ENCODE results near the gene PNLIPRP2. TPM values are rescaled to one million over a fixed set of nuclear protein-coding genes. Genes with fewer than 3 reads are reported as not detected.

PNLIPRP2 gene
- total and polyA plus RNA-seq, 2 of the 8 experiments (the other 6 are each of a cell fraction or from before 2014, with no cell fraction given): 0.11 TPM; not detected in 1

GRCh38 chr10:116674901-116675423 is 54.2 kb downstream of the PNLIPRP2 start:
- no peak overlapping the region for H4K5ac ChIP-seq (ENCODE audit: insufficient read length, low read depth, low read length)
- H3K36me3 ChIP-seq (ENCODE audit: control insufficient read depth in 2 of 4, insufficient read depth in 4 of 4, low read length in 3 of 4): no peaks in the 10 kb centered on the region
- H3K14ac ChIP-seq (ENCODE audit: insufficient read length): no peak overlapping the region
- no peak for FAIRE-seq
- H3K79me2 ChIP-seq (ENCODE audit: control insufficient read depth in 1 of 2, insufficient read depth in 2 of 2, low read length in 2 of 2): no peaks in the 10 kb centered on the region
- no peak overlapping the region for H3K27ac ChIP-seq (ENCODE audit: low read depth, low read length)
- H2BK120ac ChIP-seq (replicated peaks; ENCODE audit: low read depth, low read length): no peak overlapping the region
- H3K23me2 ChIP-seq (ENCODE audit: low read depth, low read length): no peaks in the 10 kb centered on the region; the same call in 1 of the 2 replicates
- H3K4me1 ChIP-seq (replicated peaks in 1 of 4; ENCODE audit: control insufficient read depth in 3 of 4, insufficient read depth in 4 of 4, low read length in 3 of 4): peaks cover 0 to 10% (median 7%) of the 10 kb centered on the region in 4 experiments; a peak in 6 of 7 replicates
- H3K9me3 ChIP-seq (ENCODE audit: insufficient read depth in 2 of 2, low read depth in 1 of 2, low read length in 1 of 2): no peaks in the 10 kb centered on the region
- no peak overlapping the region for H2BK12ac ChIP-seq (ENCODE audit: low read depth, low read length)
- no peak overlapping the region for H2BK20ac ChIP-seq (ENCODE audit: low read length)
- no peaks in the 10 kb centered on the region for H3K27me3 ChIP-seq (replicated peaks in 1 of 4; ENCODE audit: control insufficient read depth in 3 of 4, extremely low read depth in 1 of 4, insufficient read depth in 3 of 4, low read length in 3 of 4)
- H2AK5ac ChIP-seq (ENCODE audit: low read depth, low read length): no peak overlapping the region
- no peak overlapping the region for H3K56ac ChIP-seq (replicated peaks; ENCODE audit: insufficient read length, low read depth, low read length)
- H4K20me1 ChIP-seq (replicated peaks in 1 of 2; ENCODE audit: control insufficient read depth in 1 of 2, insufficient read depth in 2 of 2, low read length in 2 of 2): no peaks in the 10 kb centered on the region
- H3K79me1 ChIP-seq (ENCODE audit: low read depth, low read length): no peaks in the 10 kb centered on the region
- no peak overlapping the region for H3K4ac ChIP-seq (replicated peaks; ENCODE audit: insufficient read length, low read depth, low read length)
- H2BK15ac ChIP-seq (ENCODE audit: low read length): no peak overlapping the region
- no peak overlapping the region for H3K18ac ChIP-seq (ENCODE audit: extremely low read depth, low read length)
- ChIA-PET CTCF (ENCODE audit: partially characterized antibody) (interaction anchor here (0.9 to 3.3 kb wide), 9 partner anchors 8 to 122 kb away, joined by 3 to 13 read pairs (median 5); no protein-coding TSS in a partner anchor), POLR2A (ENCODE audit: partially characterized antibody) (no interaction called here)
- no peak overlapping the region for H4K91ac ChIP-seq (replicated peaks; ENCODE audit: insufficient read length, low read length)
- H2AFZ ChIP-seq (ENCODE audit: low read length): no peak overlapping the region
- DNase-seq (ENCODE audit: low read depth in 1 of 2, low spot score in 2 of 2): no peak
- no peak overlapping the region for H3K4me2 ChIP-seq (ENCODE audit: insufficient read depth in 1 of 2, low read depth in 2 of 2, low read length in 2 of 2)
- TF ChIP-seq BACH1 (IDR thresholded peaks at IDR 0.05; ENCODE audit: low read length): no peak
- no peak for TF ChIP-seq CHD1 (IDR thresholded peaks at IDR 0.05; ENCODE audit: low read depth, low read length)
- TF ChIP-seq CBX8 (IDR thresholded peaks at IDR 0.05; ENCODE audit: borderline replicate concordance, low read depth, low read length): no peak
- no peak overlapping the region for H2BK5ac ChIP-seq (ENCODE audit: low read depth, low read length)
- 89% methylated on average over 32 of the region's 32 CpGs; no CpG with 5 or more reads in 1 of the 2 experiments for WGBS, 2 experiments (ENCODE audit: extremely low coverage in 1 of 2, insufficient coverage in 1 of 2, insufficient read length in 1 of 2, insufficient replicate concordance in 2 of 2, low coverage in 1 of 2, low lambda C conversion rate in 2 of 2, missing lambda C conversion rate in 1 of 2)
- no peak overlapping the region for H3K9ac ChIP-seq (replicated peaks in 1 of 4; ENCODE audit: extremely low read depth in 1 of 4, low read depth in 3 of 4, low read length in 3 of 4)
- H3K4me3 ChIP-seq (ENCODE audit: extremely low read depth in 1 of 4, insufficient read depth in 2 of 4, low read depth in 3 of 4, low read length in 4 of 4): no peak overlapping the region
- no peak overlapping the region for H3K23ac ChIP-seq (ENCODE audit: insufficient read length)
- no peak overlapping the region; the same call in 1 of the 2 replicates for H4K8ac ChIP-seq (ENCODE audit: extremely low read depth, insufficient read depth, low read length)
